Measurements from ENCODE around the gene TMOD1.

Gene TMOD1

DNA sequence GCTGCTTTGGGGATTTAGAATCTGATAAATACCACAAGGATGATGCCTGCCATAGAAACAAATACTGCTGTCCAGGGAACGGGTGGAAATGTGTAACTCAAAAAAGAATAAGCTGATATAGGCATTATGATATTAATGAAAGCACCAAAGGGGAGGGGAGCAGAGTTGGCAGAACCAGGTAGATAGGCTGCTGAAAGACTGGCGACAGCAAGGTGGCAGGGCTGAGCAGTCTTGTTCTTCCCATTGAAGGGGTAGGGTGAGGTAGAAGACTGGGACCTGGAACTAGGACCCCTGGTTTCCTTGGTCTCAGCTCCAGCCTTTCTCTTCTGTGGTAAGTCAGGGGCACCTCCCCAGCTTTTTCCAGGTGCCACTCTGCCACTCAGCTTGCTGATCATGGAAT lies 31.4 kb upstream of the TMOD1 start:
- TF ChIP-seq, protein P1, sequence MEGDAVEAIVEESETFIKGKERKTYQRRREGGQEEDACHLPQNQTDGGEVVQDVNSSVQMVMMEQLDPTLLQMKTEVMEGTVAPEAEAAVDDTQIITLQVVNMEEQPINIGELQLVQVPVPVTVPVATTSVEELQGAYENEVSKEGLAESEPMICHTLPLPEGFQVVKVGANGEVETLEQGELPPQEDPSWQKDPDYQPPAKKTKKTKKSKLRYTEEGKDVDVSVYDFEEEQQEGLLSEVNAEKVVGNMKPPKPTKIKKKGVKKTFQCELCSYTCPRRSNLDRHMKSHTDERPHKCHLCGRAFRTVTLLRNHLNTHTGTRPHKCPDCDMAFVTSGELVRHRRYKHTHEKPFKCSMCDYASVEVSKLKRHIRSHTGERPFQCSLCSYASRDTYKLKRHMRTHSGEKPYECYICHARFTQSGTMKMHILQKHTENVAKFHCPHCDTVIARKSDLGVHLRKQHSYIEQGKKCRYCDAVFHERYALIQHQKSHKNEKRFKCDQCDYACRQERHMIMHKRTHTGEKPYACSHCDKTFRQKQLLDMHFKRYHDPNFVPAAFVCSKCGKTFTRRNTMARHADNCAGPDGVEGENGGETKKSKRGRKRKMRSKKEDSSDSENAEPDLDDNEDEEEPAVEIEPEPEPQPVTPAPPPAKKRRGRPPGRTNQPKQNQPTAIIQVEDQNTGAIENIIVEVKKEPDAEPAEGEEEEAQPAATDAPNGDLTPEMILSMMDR (IDR thresholded peaks at IDR 0.05; ENCODE audit: borderline replicate concordance, extremely low read depth, low read length, poor library complexity, severe bottlenecking) = peak; percentile 31
- no peak for TF ChIP-seq EZH2 (IDR thresholded peaks at IDR 0.05; ENCODE audit: borderline replicate concordance, low read depth, low read length, severe bottlenecking)
- no peak for DNase-seq

DNA sequence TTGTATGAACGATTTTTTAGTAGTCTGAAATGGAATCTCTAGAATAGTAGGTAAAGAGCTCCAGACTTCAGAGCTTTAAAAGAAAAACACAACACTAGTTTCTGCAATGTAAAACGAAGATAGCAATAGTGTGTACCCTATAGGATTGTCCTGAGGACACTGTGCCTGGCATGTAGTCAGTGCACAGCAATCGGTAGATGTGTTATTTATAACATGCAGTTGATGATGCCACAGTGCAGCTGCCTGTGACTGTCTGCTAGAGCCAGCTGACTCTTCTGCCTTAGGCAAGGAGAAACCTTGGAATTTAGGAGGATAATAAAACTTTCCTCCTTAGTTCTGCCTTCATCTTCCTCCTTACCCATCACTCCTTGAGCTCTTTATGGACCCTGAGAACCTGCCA lies 27.7 kb upstream of the TMOD1 start:
- Histone ChIP-seq H3K4me1 (ENCODE audit: insufficient read depth, low read length) (no peaks in the 10 kb centered on the region), H3K36me3 (ENCODE audit: insufficient read depth, low read length) (no peaks in the 10 kb centered on the region), H3K27ac (ENCODE audit: low read length) (no peak overlapping the region), H3K9ac (ENCODE audit: low read depth, low read length) (no peak overlapping the region), H2AFZ (ENCODE audit: low read depth, low read length) (no peak overlapping the region), H3K27me3 (ENCODE audit: insufficient read depth, low read length, poor library complexity) (no peaks in the 10 kb centered on the region), H4K20me1 (ENCODE audit: insufficient read depth, low read length) (no peaks in the 10 kb centered on the region), H3K9me3 (ENCODE audit: insufficient read depth, low read length, severe bottlenecking) (no peaks in the 10 kb centered on the region), H3K4me3 (ENCODE audit: low read depth in 1 of 2, low read length in 2 of 2) (no peak overlapping the region), H3K4me2 (ENCODE audit: insufficient read depth, low read length) (no peak overlapping the region), H3K79me2 (ENCODE audit: insufficient read depth, low read length) (no peaks in the 10 kb centered on the region)
- no peak for DNase-seq
- no peak for ATAC-seq (ENCODE audit: insufficient read depth, low read depth)
- TF ChIP-seq, protein P1 (IDR thresholded peaks at IDR 0.05; ENCODE audit: borderline replicate concordance, extremely low read depth, low read length, poor library complexity, severe bottlenecking) = no peak
- no peak for TF ChIP-seq EZH2 (IDR thresholded peaks at IDR 0.05; ENCODE audit: borderline replicate concordance, low read depth, low read length, severe bottlenecking)

More for the DNA sequence above, 31.4 kb upstream of the TMOD1 start:
- Histone ChIP-seq H3K4me3 (ENCODE audit: low read depth in 1 of 2, low read length in 2 of 2) (no peak overlapping the region), H3K79me2 (ENCODE audit: insufficient read depth, low read length) (no peaks in the 10 kb centered on the region), H3K4me2 (ENCODE audit: insufficient read depth, low read length) (no peak overlapping the region), H3K36me3 (ENCODE audit: insufficient read depth, low read length) (no peaks in the 10 kb centered on the region), H2AFZ (ENCODE audit: low read depth, low read length) (no peak overlapping the region), H3K27me3 (ENCODE audit: insufficient read depth, low read length, poor library complexity) (no peaks in the 10 kb centered on the region), H3K4me1 (ENCODE audit: insufficient read depth, low read length) (no peaks in the 10 kb centered on the region), H3K9me3 (ENCODE audit: insufficient read depth, low read length, severe bottlenecking) (no peaks in the 10 kb centered on the region), H3K9ac (ENCODE audit: low read depth, low read length) (no peak overlapping the region), H4K20me1 (ENCODE audit: insufficient read depth, low read length) (no peaks in the 10 kb centered on the region), H3K27ac (ENCODE audit: low read length) (no peak overlapping the region)
- ATAC-seq (ENCODE audit: insufficient read depth, low read depth) = no peak

DNA sequence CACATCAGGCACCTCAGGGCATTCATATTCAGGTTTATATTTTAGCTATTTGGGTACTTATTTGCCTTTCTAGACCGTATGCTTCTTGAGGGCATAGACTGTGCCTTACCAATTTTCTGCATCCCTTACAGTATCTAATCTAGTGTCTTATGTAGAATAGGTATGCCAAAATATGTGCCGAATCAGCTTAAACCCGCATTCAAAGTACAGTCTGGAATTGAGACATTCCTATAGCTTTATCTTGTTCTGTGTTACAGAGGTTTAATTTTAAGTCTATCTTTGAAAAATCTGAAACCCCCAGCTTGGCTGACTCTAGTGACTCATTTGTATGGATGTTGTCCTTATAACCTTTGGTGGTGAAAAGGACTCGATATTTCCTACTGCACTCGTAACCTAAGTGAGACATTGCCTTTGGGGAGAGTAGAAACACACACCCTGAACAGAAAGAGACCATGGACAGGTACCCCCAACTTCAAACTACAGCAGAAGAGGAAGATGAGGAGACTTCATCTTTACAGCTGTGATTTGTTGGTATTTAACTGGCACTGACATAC lies 27.0 kb upstream of the TMOD1 start:
- H3K4me1 ChIP-seq (ENCODE audit: insufficient read depth, low read length) = no peaks in the 10 kb centered on the region
- ATAC-seq (ENCODE audit: insufficient read depth, low read depth) (no peak), DNase-seq (no peak)
- no peaks in the 10 kb centered on the region for H4K20me1 ChIP-seq (ENCODE audit: insufficient read depth, low read length)
- H3K27me3 ChIP-seq (ENCODE audit: insufficient read depth, low read length, poor library complexity) = no peaks in the 10 kb centered on the region
- no peak overlapping the region for H3K4me3 ChIP-seq (ENCODE audit: low read depth in 1 of 2, low read length in 2 of 2)
- H3K4me2 ChIP-seq (ENCODE audit: insufficient read depth, low read length) = no peak overlapping the region
- no peak overlapping the region for H3K27ac ChIP-seq (ENCODE audit: low read length)
- H2AFZ ChIP-seq (ENCODE audit: low read depth, low read length) = no peak overlapping the region
- no peak overlapping the region for H3K9ac ChIP-seq (ENCODE audit: low read depth, low read length)
- H3K36me3 ChIP-seq (ENCODE audit: insufficient read depth, low read length) = no peaks in the 10 kb centered on the region
- H3K9me3 ChIP-seq (ENCODE audit: insufficient read depth, low read length, severe bottlenecking) = no peaks in the 10 kb centered on the region
- TF ChIP-seq, protein P1 (IDR thresholded peaks at IDR 0.05; ENCODE audit: borderline replicate concordance, extremely low read depth, low read length, poor library complexity, severe bottlenecking) = no peak
- TF ChIP-seq EZH2 (IDR thresholded peaks at IDR 0.05; ENCODE audit: borderline replicate concordance, low read depth, low read length, severe bottlenecking) = no peak
- no peaks in the 10 kb centered on the region for H3K79me2 ChIP-seq (ENCODE audit: insufficient read depth, low read length)

DNA sequence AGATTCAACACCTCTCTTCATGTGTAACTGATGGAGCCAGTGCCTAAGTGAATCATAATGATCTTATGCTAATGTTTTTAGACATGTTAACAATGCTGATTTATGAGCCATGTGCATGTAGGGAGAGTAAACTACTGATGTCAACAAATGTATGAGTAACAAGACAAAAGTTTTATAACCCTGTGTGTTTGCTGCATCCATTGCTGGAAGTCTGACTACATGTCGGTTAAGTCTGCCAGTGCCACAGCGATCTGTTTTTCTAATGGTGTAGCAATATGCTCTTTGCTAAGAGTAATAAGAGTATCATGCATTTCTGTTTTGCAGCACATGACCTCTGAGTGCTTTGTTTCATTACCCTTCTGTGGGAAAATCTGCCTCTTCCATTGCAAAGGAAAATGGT lies 26.4 kb upstream of the TMOD1 start:
- Histone ChIP-seq H3K79me2 (ENCODE audit: insufficient read depth, low read length) (no peaks in the 10 kb centered on the region), H2AFZ (ENCODE audit: low read depth, low read length) (no peak overlapping the region), H3K4me3 (ENCODE audit: low read depth in 1 of 2, low read length in 2 of 2) (no peak overlapping the region), H4K20me1 (ENCODE audit: insufficient read depth, low read length) (no peaks in the 10 kb centered on the region), H3K9me3 (ENCODE audit: insufficient read depth, low read length, severe bottlenecking) (no peaks in the 10 kb centered on the region), H3K36me3 (ENCODE audit: insufficient read depth, low read length) (no peaks in the 10 kb centered on the region), H3K27me3 (ENCODE audit: insufficient read depth, low read length, poor library complexity) (no peaks in the 10 kb centered on the region), H3K4me1 (ENCODE audit: insufficient read depth, low read length) (no peaks in the 10 kb centered on the region), H3K9ac (ENCODE audit: low read depth, low read length) (no peak overlapping the region), H3K4me2 (ENCODE audit: insufficient read depth, low read length) (no peak overlapping the region), H3K27ac (ENCODE audit: low read length) (no peak overlapping the region)
- DNase-seq (no peak), ATAC-seq (ENCODE audit: insufficient read depth, low read depth) (no peak)
- no peak for TF ChIP-seq EZH2 (IDR thresholded peaks at IDR 0.05; ENCODE audit: borderline replicate concordance, low read depth, low read length, severe bottlenecking)
- TF ChIP-seq, protein P1 (IDR thresholded peaks at IDR 0.05; ENCODE audit: borderline replicate concordance, extremely low read depth, low read length, poor library complexity, severe bottlenecking) = no peak
